ENCODE measurements around the gene CST1.
A peak's percentile ranks its signal among the peaks of the same experiment; 100 is the strongest.
"Not testable (repeated sequence)": the region's sequence is repeated elsewhere in the genome, so short reads cannot be mapped to it uniquely, and the experiment has no call there.

Gene CST1

GRCh38 chr20:23753589-23753988 lies 2.9 kb upstream of the CST1 start:
- no peak for DNase-seq

GRCh38 chr20:23753194-23753548 lies 2.4 kb upstream of the CST1 start:
- DNase-seq = no peak

- DNase-seq = no peak
Measured at GRCh38 chr20:23752481-23753193, 1.9 kb upstream of the CST1 start.

GRCh38 chr20:23752019-23752418 lies 1.3 kb upstream of the CST1 start:
- DNase-seq = no peak

GRCh38 chr20:23749746-23750145 lies 989 bp downstream of the CST1 start:
- DNase-seq = no peak

- DNase-seq = not testable (repeated sequence)
Measured at GRCh38 chr20:23748975-23749374, 1.8 kb downstream of the CST1 start.

GRCh38 chr20:23747551-23747950 lies 3.2 kb downstream of the CST1 start:
- not testable (repeated sequence) for DNase-seq

- DNase-seq = not testable (repeated sequence)
Measured at GRCh38 chr20:23747092-23747491, 3.6 kb downstream of the CST1 start.

GRCh38 chr20:23746321-23746720 lies 4.4 kb downstream of the CST1 start:
- no peak for DNase-seq

- DNase-seq = no peak
Measured at GRCh38 chr20:23745247-23745646, 5.5 kb downstream of the CST1 start.

GRCh38 chr20:23744817-23745216 lies 5.9 kb downstream of the CST1 start:
- no peak for DNase-seq

- not testable (repeated sequence) for DNase-seq
Measured at GRCh38 chr20:23735391-23735790, 15.3 kb downstream of the CST1 start.

GRCh38 chr20:23734949-23735348 lies 15.8 kb downstream of the CST1 start:
- not testable (repeated sequence) for DNase-seq

GRCh38 chr20:23734440-23734839 lies 16.3 kb downstream of the CST1 start:
- DNase-seq = not testable (repeated sequence)

GRCh38 chr20:23727016-23727415 lies 23.7 kb downstream of the CST1 start:
- no peak for DNase-seq

- DNase-seq = no peak
Measured at GRCh38 chr20:23725102-23725501, 25.6 kb downstream of the CST1 start.

- DNase-seq = peak; percentile 1
Measured at GRCh38 chr20:23723659-23724307, 27.0 kb downstream of the CST1 start.

- not testable (repeated sequence) for DNase-seq
Measured at GRCh38 chr20:23722851-23723250, 27.9 kb downstream of the CST1 start.

- DNase-seq = no peak
Measured at GRCh38 chr20:23721962-23722361, 28.8 kb downstream of the CST1 start.

- not testable (repeated sequence) for DNase-seq
Measured at GRCh38 chr20:23719351-23719750, 31.4 kb downstream of the CST1 start.

- not testable (repeated sequence) for DNase-seq
Measured at GRCh38 chr20:23711778-23712177, 39.0 kb downstream of the CST1 start.

GRCh38 chr20:23710771-23711170 lies 40.0 kb downstream of the CST1 start:
- DNase-seq = no peak

- DNase-seq = no peak
Measured at GRCh38 chr20:23705895-23706294, 44.8 kb downstream of the CST1 start.

- no peak for DNase-seq
Measured at GRCh38 chr20:23702021-23702420, 48.7 kb downstream of the CST1 start.

- no peak for DNase-seq
Measured at GRCh38 chr20:23700931-23701330, 49.8 kb downstream of the CST1 start.

All from SHP77 treated with DMSO at 0.1 percent for 48 hours (cell line).